GM12873 (cell line): Measurements from ENCODE around the gene PSMD13.

Experiments
- TF ChIP-seq, protein P1 (sequence below): IDR thresholded peaks from 2 replicates; pipeline ENCODE4 v1.5.1; 2012; ENCODE audit warnings: low read depth, mild to moderate bottlenecking, moderate library complexity, low read length, control low read depth; ENCODE audit not compliant: insufficient read depth; ENCODE audit errors: missing control alignments

The PSMD13 gene

DNA sequence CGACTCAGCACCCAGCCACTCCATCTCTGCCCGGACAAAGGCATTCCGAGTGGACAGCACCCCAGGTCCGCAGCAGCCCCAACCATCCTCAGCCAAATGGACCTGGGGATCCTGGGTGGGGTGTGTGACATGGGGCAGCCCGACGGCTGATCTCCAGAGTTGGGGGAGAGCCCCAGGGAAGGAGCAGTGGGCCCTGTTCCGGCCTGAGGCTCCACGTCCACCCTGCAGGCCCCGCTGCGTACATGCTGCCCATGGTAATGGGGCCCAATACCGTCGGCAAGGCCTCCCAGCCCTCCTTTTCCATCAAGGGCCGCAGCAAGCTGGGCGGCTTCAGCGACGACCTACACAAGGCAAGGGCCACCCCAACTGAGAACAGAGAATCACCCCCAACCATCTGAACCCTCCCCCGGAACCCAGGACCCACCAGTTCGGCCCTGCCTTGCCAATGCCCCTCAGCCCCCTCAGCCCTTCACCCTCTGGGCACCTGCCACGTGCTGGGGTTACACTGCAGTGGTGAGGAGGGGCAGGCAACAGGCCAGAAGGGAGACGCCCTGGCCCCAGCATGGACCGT lies 38.5 kb upstream of the PSMD13 start:
- TF ChIP-seq, protein P1, sequence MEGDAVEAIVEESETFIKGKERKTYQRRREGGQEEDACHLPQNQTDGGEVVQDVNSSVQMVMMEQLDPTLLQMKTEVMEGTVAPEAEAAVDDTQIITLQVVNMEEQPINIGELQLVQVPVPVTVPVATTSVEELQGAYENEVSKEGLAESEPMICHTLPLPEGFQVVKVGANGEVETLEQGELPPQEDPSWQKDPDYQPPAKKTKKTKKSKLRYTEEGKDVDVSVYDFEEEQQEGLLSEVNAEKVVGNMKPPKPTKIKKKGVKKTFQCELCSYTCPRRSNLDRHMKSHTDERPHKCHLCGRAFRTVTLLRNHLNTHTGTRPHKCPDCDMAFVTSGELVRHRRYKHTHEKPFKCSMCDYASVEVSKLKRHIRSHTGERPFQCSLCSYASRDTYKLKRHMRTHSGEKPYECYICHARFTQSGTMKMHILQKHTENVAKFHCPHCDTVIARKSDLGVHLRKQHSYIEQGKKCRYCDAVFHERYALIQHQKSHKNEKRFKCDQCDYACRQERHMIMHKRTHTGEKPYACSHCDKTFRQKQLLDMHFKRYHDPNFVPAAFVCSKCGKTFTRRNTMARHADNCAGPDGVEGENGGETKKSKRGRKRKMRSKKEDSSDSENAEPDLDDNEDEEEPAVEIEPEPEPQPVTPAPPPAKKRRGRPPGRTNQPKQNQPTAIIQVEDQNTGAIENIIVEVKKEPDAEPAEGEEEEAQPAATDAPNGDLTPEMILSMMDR, result no peak

DNA sequence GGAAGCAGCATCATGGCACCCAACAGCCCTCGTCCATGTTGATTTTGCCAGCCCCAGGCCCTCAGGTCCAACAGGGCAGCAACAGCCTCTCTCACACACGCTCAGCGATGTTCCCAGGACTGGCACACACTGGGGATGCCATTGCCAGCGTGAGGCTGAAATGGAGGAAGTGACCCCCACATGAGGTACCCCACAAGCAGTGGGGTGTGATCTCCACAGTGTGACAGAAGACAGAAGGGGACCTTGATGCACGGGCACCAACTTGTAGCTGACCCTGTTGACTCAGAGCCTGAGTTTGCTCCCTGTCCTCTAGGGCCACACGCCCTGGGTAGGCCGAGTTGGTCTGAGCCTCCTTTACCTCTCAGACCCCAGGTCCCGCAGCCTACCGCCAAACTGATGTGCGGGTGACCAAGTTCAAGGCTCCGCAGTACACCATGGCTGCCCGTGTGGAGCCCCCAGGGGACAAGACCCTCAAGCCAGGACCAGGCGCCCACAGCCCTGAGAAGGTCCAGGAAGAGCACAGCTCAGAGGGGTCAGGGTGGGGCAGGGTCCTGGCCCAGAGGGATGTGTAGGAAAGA lies 37.7 kb upstream of the PSMD13 start:
- TF ChIP-seq, protein P1, result no peak

DNA sequence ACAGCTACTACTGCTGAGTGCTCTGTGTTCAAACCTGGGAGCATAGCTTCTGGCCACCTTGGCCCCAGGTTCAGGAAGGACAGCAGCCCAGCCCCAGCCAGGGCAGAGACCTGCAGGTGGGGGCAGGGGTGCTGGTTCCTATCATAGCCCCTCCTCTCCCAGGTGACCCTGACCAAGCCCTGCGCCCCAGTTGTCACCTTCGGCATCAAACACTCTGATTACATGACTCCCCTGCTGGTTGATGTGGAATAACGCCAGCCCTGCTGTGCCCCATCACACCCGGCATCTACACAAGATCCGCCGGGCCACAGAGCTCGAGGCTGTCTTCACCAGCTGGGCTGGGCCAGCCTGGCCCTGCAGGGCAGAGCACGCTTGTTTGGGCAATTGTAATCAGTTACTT lies 37.0 kb upstream of the PSMD13 start:
- TF ChIP-seq, protein P1, result no peak

DNA sequence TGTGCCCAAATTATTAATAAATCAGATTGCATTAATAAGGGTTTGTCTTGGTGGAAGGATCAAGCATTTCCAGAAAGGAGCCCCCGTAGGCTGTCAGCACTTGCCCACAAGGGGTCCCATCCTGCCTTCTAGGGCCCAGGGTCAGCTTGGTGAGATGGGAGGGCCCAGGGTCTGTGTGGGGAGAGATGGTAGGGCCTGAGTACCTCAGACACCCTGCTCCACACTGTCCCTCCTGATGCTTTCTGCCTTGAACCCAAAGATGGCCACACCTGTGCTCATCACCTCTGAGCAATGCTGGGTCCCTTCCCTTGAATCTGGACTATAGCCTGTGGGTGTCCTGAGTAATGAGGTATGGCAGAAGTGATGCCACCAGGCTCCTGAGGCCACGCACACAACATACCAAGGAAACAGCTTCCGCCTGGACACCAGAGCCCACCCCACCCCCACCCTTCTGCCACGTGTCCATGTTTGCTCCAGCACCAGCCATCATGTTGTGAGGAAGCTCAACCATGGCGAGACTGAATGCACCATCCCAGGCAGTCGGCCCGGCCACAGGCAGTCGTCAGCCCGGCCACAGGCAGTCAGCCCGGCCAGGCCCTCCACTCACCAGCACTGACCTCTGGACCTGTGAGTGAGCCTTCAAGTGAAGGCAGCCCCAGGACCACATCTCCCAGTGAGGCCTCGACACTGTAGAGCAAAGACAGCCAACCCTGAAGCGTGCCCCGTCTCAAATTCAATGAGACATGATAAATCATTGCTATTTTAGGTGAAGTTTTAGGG lies 36.4 kb upstream of the PSMD13 start:
- TF ChIP-seq, protein P1, result no peak

DNA sequence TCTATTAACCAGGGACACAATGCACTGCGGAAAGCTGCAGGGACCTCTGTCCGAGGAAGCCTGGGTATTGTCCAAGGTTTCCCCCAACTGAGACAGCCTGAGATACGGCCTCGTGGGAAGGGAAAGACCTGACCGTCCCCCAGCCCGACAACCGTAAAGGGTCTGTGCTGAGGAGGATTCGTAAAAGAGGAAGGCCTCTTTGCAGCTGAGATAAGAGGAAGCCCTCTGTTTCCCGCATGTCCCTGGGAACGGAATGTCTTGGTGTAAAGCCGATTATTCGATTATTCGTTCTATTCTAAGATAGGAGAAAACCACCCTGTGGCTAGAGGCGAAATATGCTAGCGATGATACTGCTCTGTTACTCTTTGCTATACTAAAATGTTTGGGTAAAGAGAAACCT lies 34.8 kb upstream of the PSMD13 start:
- TF ChIP-seq, protein P1, result no peak

DNA sequence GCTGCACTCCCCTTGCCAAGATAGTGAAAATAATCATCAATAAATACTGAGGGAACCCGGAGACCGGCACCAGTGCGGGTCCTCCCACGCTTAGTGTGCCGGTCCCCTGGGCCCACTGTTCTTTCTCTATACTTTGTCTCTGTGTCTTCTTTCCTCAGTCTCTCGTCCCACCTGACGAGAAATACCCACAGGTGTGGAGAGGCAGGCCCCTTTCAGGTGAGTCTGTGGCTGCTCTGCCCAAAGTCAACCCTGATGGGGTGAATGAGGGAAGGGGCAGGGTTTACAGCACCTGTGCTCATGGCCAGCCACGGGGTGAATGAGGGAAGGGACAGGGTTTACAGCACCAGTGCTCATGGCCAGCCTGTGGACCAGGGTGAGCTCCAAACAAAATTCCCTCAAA lies 34.3 kb upstream of the PSMD13 start:
- TF ChIP-seq, protein P1, result no peak
